Neural progenitor cell (in vitro differentiated cells): ENCODE data around the gene GORASP1. TPM values are rescaled to one million over a fixed set of nuclear protein-coding genes. Genes with fewer than 3 reads are reported as not detected.

ENCODE experiments used
- DNase-seq: peaks from one replicate; pipeline ENCODE4 v3.0.0-alpha.2; 2016; ENCODE audit warnings: low spot score
- H2AFZ ChIP-seq: fragments of 200-600 bp; sonication (generic); replicated peaks from 2 replicates; pipeline ENCODE4 v1.6.1; 2016; ENCODE audit warnings: antibody characterized with exemption
- H3F3A ChIP-seq: fragments of 200-600 bp; sonication (generic); 2 replicates; pipeline ENCODE4 v1.6.1; 2016; ENCODE audit warnings: antibody characterized with exemption, low read depth
- H3K27ac ChIP-seq: fragments of 200-600 bp; sonication (generic); 2 replicates; pipeline ENCODE4 v1.5.1; 2016; ENCODE audit warnings: mild to moderate bottlenecking
- H3K27me3 ChIP-seq: fragments of 200-600 bp; sonication (generic); 2 replicates; pipeline ENCODE4 v1.6.1; 2016; ENCODE audit warnings: mild to moderate bottlenecking, moderate library complexity
- H3K36me3 ChIP-seq: fragments of 200-600 bp; sonication (generic); 2 replicates; pipeline ENCODE4 v1.5.1; 2016
- H3K4me1 ChIP-seq: fragments of 200-600 bp; sonication (generic); 2 replicates; pipeline ENCODE4 v1.6.1; 2016; ENCODE audit warnings: mixed run types
- H3K4me2 ChIP-seq: fragments of 200-600 bp; sonication (generic); 2 replicates; pipeline ENCODE4 v1.6.1; 2016
- H3K4me3 ChIP-seq: fragments of 200-600 bp; sonication (generic); 2 replicates; pipeline ENCODE4 v1.5.1; 2016
- H3K79me2 ChIP-seq: fragments of 200-600 bp; sonication (generic); 2 replicates; pipeline ENCODE4 v1.6.1; 2016; ENCODE audit warnings: low read depth
- H3K9ac ChIP-seq: fragments of 200-600 bp; sonication (generic); 2 replicates; pipeline ENCODE4 v1.6.1; 2016
- H3K9me3 ChIP-seq: fragments of 200-600 bp; sonication (generic); 2 replicates; pipeline ENCODE4 v1.5.1; 2016; ENCODE audit warnings: low read depth
- H4K20me1 ChIP-seq: fragments of 200-600 bp; sonication (generic); 2 replicates; pipeline ENCODE4 v1.6.1; 2016; ENCODE audit warnings: low read depth
- H3K27ac Mint-ChIP-seq: 3 replicates; pipeline ENCODE4 v1.8.0; 2021; ENCODE audit warnings: mixed read lengths
- H3K27me3 Mint-ChIP-seq: 2 replicates; pipeline ENCODE4 v1.8.0; 2022; ENCODE audit warnings: low read depth, mild to moderate bottlenecking, inconsistent platforms, moderate library complexity, mixed read lengths; ENCODE audit not compliant: insufficient read depth
- H3K36me3 Mint-ChIP-seq: 3 replicates; pipeline ENCODE4 v1.8.0; 2021; ENCODE audit warnings: mixed read lengths
- H3K4me1 Mint-ChIP-seq: 3 replicates; pipeline ENCODE4 v1.8.0; 2021; ENCODE audit warnings: mixed read lengths
- H3K4me3 Mint-ChIP-seq: 3 replicates; pipeline ENCODE4 v1.8.0; 2021; ENCODE audit warnings: mild to moderate bottlenecking, moderate library complexity, mixed read lengths
- H3K9me3 Mint-ChIP-seq: 3 replicates; pipeline ENCODE4 v1.8.0; 2020; ENCODE audit warnings: mixed read lengths
- EZH2 ChIP-seq: fragments of 200-600 bp; sonication (generic); IDR thresholded peaks from 2 replicates; pipeline ENCODE4 v1.6.1; 2017; ENCODE audit warnings: antibody characterized with exemption, mild to moderate bottlenecking, moderate library complexity
- EZH2phosphoT487 ChIP-seq: fragments of 200-600 bp; sonication (generic); IDR thresholded peaks from 2 replicates; pipeline ENCODE4 v1.6.1; 2017; ENCODE audit warnings: antibody characterized with exemption
- total RNA-seq: library from RNA; depleted of rRNA; stranded (reverse); fragments of >200 nt; gene quantifications from 2 replicates; pipeline ENCODE4 v1.2.3, GENCODE V29; 2015; ENCODE audit warnings: low replicate concordance
- TF ChIP-seq, protein P1 (sequence below): fragments of 200-600 bp; sonication (generic); IDR thresholded peaks from 2 replicates; pipeline ENCODE4 v1.5.1; 2017; ENCODE audit warnings: antibody characterized with exemption, mild to moderate bottlenecking

The GORASP1 gene
- total RNA-seq, 1 donor from 2014 or later, result 18.0 TPM

DNA sequence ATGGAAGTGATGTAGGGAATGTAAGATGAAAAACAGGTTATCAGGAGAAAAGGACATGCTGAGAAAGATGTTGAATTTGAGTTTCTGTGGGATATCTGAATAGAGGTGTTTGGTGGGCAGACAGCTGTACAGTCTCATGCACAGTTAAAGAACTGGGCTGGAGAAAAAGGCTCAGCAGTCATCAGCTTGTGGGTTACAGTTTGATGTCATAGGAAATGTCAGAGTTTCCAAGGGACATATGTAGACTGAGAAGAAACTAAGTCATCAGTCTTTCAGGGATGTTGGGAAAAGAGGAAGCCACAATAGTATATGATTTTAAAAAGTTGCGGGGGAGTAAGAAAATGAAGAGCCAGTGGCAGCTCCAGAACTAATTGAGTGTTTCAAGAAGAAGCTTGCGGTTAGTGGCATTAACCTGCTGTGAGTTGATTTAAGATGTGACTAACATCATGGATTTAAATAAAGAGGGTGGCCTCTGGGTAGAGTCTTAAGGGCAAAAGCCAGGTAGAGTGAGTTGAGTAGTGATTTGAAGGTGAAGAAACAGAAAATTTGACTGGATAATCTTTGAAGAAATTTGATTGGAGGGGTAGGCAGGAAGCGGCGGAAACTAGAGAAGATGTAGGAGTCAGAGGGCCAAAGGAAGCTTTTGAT, 24.6 kb downstream of the GORASP1 start:
- Histone ChIP-seq H3K4me2 (no peak overlapping the region), H3K9ac (no peak overlapping the region), H3K4me3 (no peak overlapping the region), H3K4me1 (no peaks in the 10 kb centered on the region), H3K79me2 (no peaks in the 10 kb centered on the region), H4K20me1 (no peaks in the 10 kb centered on the region), H3K36me3 (peaks cover 5% of the 10 kb centered on the region), H3F3A (no peaks in the 10 kb centered on the region), H2AFZ (no peak overlapping the region), H3K27ac (no peak overlapping the region), H3K9me3 (no peaks in the 10 kb centered on the region), H3K27me3 (no peaks in the 10 kb centered on the region)
- Mint-ChIP-seq H3K27me3 (no peaks in the 10 kb centered on the region), H3K36me3 (peaks cover 25% of the 10 kb centered on the region), H3K4me1 (no peaks in the 10 kb centered on the region), H3K27ac (no peak overlapping the region), H3K9me3 (no peaks in the 10 kb centered on the region), H3K4me3 (no peak overlapping the region)
- TF ChIP-seq, protein P1, sequence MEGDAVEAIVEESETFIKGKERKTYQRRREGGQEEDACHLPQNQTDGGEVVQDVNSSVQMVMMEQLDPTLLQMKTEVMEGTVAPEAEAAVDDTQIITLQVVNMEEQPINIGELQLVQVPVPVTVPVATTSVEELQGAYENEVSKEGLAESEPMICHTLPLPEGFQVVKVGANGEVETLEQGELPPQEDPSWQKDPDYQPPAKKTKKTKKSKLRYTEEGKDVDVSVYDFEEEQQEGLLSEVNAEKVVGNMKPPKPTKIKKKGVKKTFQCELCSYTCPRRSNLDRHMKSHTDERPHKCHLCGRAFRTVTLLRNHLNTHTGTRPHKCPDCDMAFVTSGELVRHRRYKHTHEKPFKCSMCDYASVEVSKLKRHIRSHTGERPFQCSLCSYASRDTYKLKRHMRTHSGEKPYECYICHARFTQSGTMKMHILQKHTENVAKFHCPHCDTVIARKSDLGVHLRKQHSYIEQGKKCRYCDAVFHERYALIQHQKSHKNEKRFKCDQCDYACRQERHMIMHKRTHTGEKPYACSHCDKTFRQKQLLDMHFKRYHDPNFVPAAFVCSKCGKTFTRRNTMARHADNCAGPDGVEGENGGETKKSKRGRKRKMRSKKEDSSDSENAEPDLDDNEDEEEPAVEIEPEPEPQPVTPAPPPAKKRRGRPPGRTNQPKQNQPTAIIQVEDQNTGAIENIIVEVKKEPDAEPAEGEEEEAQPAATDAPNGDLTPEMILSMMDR, result no peak
- TF ChIP-seq EZH2phosphoT487 (no peak), EZH2 (no peak)
- no peak for DNase-seq

DNA sequence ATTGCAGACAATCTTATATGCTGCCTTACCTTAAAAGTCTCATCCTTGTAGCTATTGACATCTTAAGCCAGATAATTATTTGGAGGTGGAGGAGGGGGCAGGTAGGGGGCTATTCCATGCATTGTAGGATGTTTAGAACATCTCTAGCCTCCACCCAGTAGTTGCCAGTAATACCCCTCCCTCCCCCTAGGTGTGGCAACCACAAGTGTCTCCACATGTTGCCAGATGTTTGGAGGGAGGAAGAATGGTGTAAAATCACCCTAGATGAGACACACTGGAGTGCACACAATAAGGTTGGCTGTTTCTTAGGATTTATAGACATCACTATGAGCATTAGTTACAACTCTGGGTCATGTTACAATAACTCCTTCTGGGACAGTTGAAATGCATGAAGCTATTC, 27.4 kb downstream of the GORASP1 start:
- H2AFZ ChIP-seq, result no peak overlapping the region
- Mint-ChIP-seq H3K36me3 (peaks cover 29% of the 10 kb centered on the region), H3K9me3 (no peaks in the 10 kb centered on the region), H3K4me1 (no peaks in the 10 kb centered on the region), H3K4me3 (no peak overlapping the region), H3K27ac (no peak overlapping the region), H3K27me3 (no peaks in the 10 kb centered on the region)
- no peaks in the 10 kb centered on the region for H3K27me3 ChIP-seq
- H3K4me2 ChIP-seq, result no peak overlapping the region
- H3K4me1 ChIP-seq, result no peaks in the 10 kb centered on the region
- H3K79me2 ChIP-seq, result no peaks in the 10 kb centered on the region
- no peak overlapping the region for H3K9ac ChIP-seq
- no peaks in the 10 kb centered on the region for H4K20me1 ChIP-seq
- H3K4me3 ChIP-seq, result no peak overlapping the region
- peaks cover 4% of the 10 kb centered on the region for H3K36me3 ChIP-seq
- no peaks in the 10 kb centered on the region for H3F3A ChIP-seq
- no peak for TF ChIP-seq EZH2
- TF ChIP-seq EZH2phosphoT487, result no peak
- TF ChIP-seq, protein P1, result no peak
- no peak for DNase-seq
- no peaks in the 10 kb centered on the region for H3K9me3 ChIP-seq
- H3K27ac ChIP-seq, result no peak overlapping the region

DNA sequence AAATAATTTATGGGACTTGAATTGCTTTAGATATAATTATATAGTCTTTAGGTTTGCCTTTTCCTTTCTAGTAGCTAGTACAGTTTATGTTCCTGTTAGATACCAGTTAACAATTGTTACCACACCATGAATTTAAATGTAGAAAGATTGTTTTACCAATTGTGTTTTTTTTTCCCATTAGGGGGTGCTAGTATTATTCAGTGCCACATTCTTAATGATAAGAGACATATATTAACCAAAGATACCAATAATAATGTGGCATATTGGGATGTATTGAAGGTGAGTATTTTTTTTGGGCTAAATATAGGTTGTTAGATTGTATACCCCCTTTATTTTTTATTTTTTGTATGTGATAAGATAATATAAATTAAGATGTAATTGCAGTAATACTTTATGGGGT, 27.9 kb downstream of the GORASP1 start:
- Histone ChIP-seq H3K4me2 (no peak overlapping the region), H4K20me1 (no peaks in the 10 kb centered on the region), H3K4me3 (no peak overlapping the region), H3K9me3 (no peaks in the 10 kb centered on the region), H3K27me3 (no peaks in the 10 kb centered on the region), H3K9ac (no peak overlapping the region), H3F3A (no peaks in the 10 kb centered on the region), H3K79me2 (no peaks in the 10 kb centered on the region), H3K27ac (no peak overlapping the region), H2AFZ (no peak overlapping the region), H3K4me1 (no peaks in the 10 kb centered on the region), H3K36me3 (peaks cover 4% of the 10 kb centered on the region)
- no peak overlapping the region for H3K27ac Mint-ChIP-seq
- no peak overlapping the region for H3K4me3 Mint-ChIP-seq
- H3K36me3 Mint-ChIP-seq, result peaks cover 30% of the 10 kb centered on the region
- no peaks in the 10 kb centered on the region for H3K9me3 Mint-ChIP-seq
- no peak for TF ChIP-seq EZH2phosphoT487
- TF ChIP-seq EZH2, result no peak
- TF ChIP-seq, protein P1, result no peak
- H3K4me1 Mint-ChIP-seq, result no peaks in the 10 kb centered on the region
- DNase-seq, result no peak
- H3K27me3 Mint-ChIP-seq, result no peaks in the 10 kb centered on the region
